Tibial artery (tissue), 4 donors: ENCODE results near the gene LENG8.

ENCODE experiments used
- DNase-seq, 2 donors: peaks; one replicate each; pipeline ENCODE4 v3.0.0-alpha.2; 2019
- H3K27ac ChIP-seq, 2 donors: fragments of 200-600 bp; sonication (generic) in 1 of 2; 1 replicate in 1 of 2; 2 replicates in 1 of 2; pipeline ENCODE4 v1.5.1; 2018 to 2019; ENCODE audit warnings: mild to moderate bottlenecking in 1 of 2
- H3K27me3 ChIP-seq, 2 donors: fragments of 200-600 bp; sonication (generic) in 1 of 2; one replicate each; pipeline versions ENCODE4 v1.5.1 to v1.6.0; 2016 to 2019
- H3K36me3 ChIP-seq, 3 donors: fragments of 200-600 bp; sonication (generic) in 2 of 3; one replicate each; pipeline ENCODE4 v1.5.1; 2016 to 2019; ENCODE audit warnings: mild to moderate bottlenecking in 2 of 3
- H3K4me1 ChIP-seq, 4 donors: fragments of 200-600 bp; sonication (generic) in 2 of 4; 1 replicate in 3 of 4; 2 replicates in 1 of 4; pipeline ENCODE4 v1.5.1; 2016 to 2019
- H3K4me3 ChIP-seq, 2 donors: fragments of 200-600 bp; sonication (generic) in 1 of 2; 1 replicate in 1 of 2; 2 replicates in 1 of 2; pipeline ENCODE4 v1.5.1; 2018 to 2019; ENCODE audit warnings: mild to moderate bottlenecking in 2 of 2
- H3K9me3 ChIP-seq, 3 donors: fragments of 200-600 bp; sonication (generic) in 1 of 3; one replicate each; pipeline ENCODE4 v1.5.1; 2016 to 2019
- intact Hi-C: fragments of 100-400 bp; cut with DNase I; formaldehyde crosslinking; loops from one replicate; pipeline ENCODE4 v1.15.0; 2023; ENCODE audit warnings: low total_unique reads
- TF ChIP-seq, protein P1 (sequence below), 2 experiments: fragments of 200-600 bp in 1 of 2; fragments of 450-650 bp in 1 of 2; IDR thresholded peaks; one replicate each; pipeline ENCODE4 v1.5.1; 2017 to 2019; ENCODE audit warnings: antibody characterized with exemption in 2 of 2, mild to moderate bottlenecking in 1 of 2, moderate library complexity in 1 of 2

LENG8 gene

DNA sequence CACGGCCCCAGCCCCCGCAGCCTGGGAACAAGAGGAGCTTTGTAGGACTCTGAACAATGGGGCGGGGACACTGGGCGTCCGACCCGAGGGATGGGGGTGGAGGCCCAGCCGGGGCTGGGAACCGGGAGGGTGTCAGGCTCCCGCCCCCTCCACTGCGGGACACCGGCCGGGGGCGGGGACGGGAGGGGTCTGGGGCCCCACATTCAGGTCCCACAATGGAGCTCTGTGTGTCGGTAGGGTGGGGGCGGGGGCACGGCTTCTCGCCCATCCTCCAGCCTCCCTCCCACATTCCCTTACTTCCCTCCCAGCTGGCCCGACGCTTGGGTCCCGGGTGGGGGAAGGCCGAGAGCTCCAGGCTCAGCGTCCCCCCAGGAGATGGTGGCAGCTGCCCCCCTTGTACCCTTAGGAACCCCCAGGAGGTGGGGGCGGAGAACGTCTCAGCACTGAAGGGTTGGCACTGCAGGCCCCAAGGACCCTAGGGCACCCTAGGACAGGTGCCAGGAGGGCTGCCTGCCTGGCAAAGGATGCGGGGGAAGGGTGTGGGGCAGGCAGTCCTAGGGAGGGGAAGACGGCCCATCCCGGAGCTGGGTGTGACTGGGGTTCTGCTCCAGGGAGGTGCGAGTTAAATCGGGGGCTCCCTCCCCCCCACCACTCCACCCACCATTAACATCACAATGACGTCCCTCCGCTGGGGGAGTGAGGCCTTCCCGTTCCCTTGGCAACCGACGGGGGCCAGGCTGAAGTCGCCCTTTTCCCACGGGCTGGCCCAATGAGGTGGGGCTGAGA is 28.4 kb upstream of the LENG8 start:
- no peak for DNase-seq
- Histone ChIP-seq H3K36me3 (no peaks in the 10 kb centered on the region), H3K9me3 (no peaks in the 10 kb centered on the region), H3K27ac (no peak overlapping the region), H3K4me1 (peaks cover 0 to 18% (median 6%) of the 10 kb centered on the region in 4 donors), H3K4me3 (no peak overlapping the region), H3K27me3 (peaks cover 0 to 83% of the 10 kb centered on the region in 2 donors)
- TF ChIP-seq, protein P1, sequence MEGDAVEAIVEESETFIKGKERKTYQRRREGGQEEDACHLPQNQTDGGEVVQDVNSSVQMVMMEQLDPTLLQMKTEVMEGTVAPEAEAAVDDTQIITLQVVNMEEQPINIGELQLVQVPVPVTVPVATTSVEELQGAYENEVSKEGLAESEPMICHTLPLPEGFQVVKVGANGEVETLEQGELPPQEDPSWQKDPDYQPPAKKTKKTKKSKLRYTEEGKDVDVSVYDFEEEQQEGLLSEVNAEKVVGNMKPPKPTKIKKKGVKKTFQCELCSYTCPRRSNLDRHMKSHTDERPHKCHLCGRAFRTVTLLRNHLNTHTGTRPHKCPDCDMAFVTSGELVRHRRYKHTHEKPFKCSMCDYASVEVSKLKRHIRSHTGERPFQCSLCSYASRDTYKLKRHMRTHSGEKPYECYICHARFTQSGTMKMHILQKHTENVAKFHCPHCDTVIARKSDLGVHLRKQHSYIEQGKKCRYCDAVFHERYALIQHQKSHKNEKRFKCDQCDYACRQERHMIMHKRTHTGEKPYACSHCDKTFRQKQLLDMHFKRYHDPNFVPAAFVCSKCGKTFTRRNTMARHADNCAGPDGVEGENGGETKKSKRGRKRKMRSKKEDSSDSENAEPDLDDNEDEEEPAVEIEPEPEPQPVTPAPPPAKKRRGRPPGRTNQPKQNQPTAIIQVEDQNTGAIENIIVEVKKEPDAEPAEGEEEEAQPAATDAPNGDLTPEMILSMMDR (IDR thresholded peaks at IDR 0.05) = no peak
- intact Hi-C loops = no loop called here

DNA sequence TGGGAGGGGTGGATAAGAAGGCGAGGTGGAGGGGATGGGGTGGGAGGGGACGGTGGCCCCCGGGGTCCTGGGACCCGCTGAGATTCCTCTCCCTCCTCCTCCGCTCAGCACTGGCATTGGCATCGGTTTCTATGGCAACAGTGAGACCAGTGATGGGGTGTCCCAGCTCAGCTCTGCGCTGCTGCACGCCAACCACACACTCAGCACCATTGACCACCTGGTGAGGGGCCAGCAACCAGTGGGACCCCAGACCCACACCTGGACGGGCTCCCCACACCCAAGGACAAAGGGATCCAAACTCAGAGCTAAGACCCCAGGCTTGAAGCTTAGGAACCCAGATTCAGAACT is 27.9 kb upstream of the LENG8 start:
- Histone ChIP-seq H3K9me3 (no peaks in the 10 kb centered on the region), H3K27ac (no peak overlapping the region), H3K36me3 (no peaks in the 10 kb centered on the region), H3K4me1 (peaks cover 0 to 18% (median 6%) of the 10 kb centered on the region in 4 donors), H3K4me3 (no peak overlapping the region), H3K27me3 (peaks cover 0 to 83% of the 10 kb centered on the region in 2 donors)
- DNase-seq = no peak
- TF ChIP-seq, protein P1 (IDR thresholded peaks at IDR 0.05) = no peak
- intact Hi-C loops = no loop called here

DNA sequence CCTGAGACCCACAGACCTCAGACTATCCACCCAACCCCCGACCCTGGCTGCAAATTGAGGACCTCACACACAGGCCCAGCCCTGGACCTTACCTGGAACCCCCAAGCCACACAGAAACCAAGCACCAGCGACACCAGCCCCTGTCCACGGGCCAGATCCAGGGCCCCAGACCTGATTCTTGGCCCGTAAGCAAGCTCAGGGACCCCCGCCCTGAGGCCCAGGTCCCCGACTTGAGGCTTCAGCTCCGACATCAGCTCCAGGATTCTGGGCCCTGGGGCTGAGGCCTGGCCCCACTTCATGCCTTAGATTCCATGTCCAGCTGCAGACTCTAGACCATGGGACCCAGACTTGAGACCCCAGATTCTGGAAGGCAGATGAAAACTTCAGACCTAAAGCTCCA is 27.5 kb upstream of the LENG8 start:
- Histone ChIP-seq H3K9me3 (no peaks in the 10 kb centered on the region), H3K27me3 (peaks cover 0 to 83% of the 10 kb centered on the region in 2 donors), H3K36me3 (no peaks in the 10 kb centered on the region), H3K27ac (no peak overlapping the region), H3K4me3 (no peak overlapping the region), H3K4me1 (peaks cover 0 to 15% (median 6%) of the 10 kb centered on the region in 4 donors)
- intact Hi-C loops = no loop called here
- DNase-seq = no peak
- TF ChIP-seq, protein P1 (IDR thresholded peaks at IDR 0.05) = no peak

DNA sequence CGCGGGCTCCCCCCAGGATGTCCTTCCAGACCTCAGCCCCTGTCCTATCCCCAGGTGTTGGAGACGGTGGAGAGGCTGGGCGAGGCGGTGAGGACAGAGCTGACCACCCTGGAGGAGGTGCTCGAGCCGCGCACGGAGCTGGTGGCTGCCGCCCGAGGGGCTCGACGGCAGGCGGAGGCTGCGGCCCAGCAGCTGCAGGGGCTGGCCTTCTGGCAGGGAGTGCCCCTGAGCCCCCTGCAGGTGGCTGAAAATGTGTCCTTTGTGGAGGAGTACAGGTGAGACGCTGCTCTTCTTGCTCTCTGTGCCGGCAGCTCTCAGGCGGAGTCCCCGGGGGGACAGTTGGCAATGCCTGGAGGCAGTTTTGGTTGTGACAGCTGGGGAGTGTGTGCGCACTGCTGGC is 26.9 kb upstream of the LENG8 start:
- intact Hi-C loops = no loop called here
- no peak for DNase-seq
- H3K4me1 ChIP-seq = peaks cover 0 to 12% (median 6%) of the 10 kb centered on the region in 4 donors
- H3K36me3 ChIP-seq = no peaks in the 10 kb centered on the region
- H3K4me3 ChIP-seq = no peak overlapping the region
- TF ChIP-seq, protein P1 (IDR thresholded peaks at IDR 0.05) = no peak
- no peak overlapping the region for H3K27ac ChIP-seq
- no peaks in the 10 kb centered on the region for H3K9me3 ChIP-seq
- peaks cover 0 to 78% of the 10 kb centered on the region in 2 donors for H3K27me3 ChIP-seq

DNA sequence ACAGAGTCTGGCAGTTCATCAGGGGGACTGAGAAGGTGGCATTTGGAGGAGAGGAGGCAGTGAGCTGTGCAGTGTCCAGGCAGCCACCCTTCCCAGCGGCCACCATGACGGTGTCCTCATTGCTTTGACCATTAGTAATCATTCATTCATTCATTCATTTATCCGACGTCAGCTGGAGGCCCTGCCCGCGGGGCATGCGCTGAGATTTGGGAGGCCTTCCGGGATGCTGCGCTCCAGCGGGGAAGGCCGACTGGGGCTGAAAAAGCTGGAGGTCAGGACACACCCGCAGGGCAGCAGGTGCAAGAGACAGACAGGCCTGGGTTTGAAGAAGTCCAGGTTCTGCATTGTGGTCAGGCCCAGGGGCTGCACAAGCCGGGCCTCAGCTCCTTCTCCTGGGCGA is 24.8 kb upstream of the LENG8 start:
- Histone ChIP-seq H3K36me3 (no peaks in the 10 kb centered on the region), H3K27me3 (peaks cover 6 to 71% of the 10 kb centered on the region in 2 donors), H3K4me3 (no peak overlapping the region), H3K9me3 (no peaks in the 10 kb centered on the region), H3K27ac (no peak overlapping the region), H3K4me1 (peaks cover 0 to 12% (median 6%) of the 10 kb centered on the region in 4 donors)
- no peak for DNase-seq
- intact Hi-C loops = no loop called here
- TF ChIP-seq, protein P1 (IDR thresholded peaks at IDR 0.05) = no peak
